Measurements from ENCODE around the gene SLC24A1. TPM values are rescaled to one million over a fixed set of nuclear protein-coding genes. Genes with fewer than 3 reads are reported as not detected.
A peak's percentile ranks its signal among the peaks of the same experiment; 100 is the strongest.

SLC24A1 gene
- total RNA-seq, 1 donor from 2014 or later = 20.7 TPM

DNA sequence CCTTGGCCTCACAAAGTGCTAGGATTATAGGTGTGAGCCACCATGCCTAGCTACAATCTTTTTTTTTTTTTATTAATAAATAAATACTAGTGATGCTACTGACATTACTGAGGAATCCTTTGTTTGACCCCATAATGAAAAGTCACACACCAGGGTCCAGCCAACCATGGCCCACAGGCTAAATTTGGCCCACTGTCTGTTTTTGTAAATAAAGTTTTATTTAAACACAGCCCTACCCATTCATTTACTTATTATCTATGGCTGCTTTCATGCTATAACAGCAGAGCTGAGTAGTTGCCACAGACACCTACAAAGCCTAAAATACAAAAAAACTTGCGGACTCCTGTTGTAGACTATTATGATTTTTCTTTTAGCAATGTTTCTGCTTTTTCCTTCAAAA, 18.2 kb upstream of the SLC24A1 start:
- Mint-ChIP-seq H3K27ac (ENCODE audit: unreplicated experiment) (no peak overlapping the region), H3K4me1 (ENCODE audit: unreplicated experiment) (peaks cover under 1% of the 10 kb centered on the region), H3K4me3 (ENCODE audit: unreplicated experiment) (no peak overlapping the region), H3K36me3 (ENCODE audit: low read depth, unreplicated experiment) (peaks cover 9% of the 10 kb centered on the region), H3K27me3 (ENCODE audit: unreplicated experiment) (no peaks in the 10 kb centered on the region), H3K9me3 (ENCODE audit: unreplicated experiment) (no peaks in the 10 kb centered on the region)
- TF ChIP-seq, protein P1, sequence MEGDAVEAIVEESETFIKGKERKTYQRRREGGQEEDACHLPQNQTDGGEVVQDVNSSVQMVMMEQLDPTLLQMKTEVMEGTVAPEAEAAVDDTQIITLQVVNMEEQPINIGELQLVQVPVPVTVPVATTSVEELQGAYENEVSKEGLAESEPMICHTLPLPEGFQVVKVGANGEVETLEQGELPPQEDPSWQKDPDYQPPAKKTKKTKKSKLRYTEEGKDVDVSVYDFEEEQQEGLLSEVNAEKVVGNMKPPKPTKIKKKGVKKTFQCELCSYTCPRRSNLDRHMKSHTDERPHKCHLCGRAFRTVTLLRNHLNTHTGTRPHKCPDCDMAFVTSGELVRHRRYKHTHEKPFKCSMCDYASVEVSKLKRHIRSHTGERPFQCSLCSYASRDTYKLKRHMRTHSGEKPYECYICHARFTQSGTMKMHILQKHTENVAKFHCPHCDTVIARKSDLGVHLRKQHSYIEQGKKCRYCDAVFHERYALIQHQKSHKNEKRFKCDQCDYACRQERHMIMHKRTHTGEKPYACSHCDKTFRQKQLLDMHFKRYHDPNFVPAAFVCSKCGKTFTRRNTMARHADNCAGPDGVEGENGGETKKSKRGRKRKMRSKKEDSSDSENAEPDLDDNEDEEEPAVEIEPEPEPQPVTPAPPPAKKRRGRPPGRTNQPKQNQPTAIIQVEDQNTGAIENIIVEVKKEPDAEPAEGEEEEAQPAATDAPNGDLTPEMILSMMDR (IDR thresholded peaks at IDR 0.05; ENCODE audit: unreplicated experiment) = no peak
- DNase-seq (ENCODE audit: low spot score) = no peak

DNA sequence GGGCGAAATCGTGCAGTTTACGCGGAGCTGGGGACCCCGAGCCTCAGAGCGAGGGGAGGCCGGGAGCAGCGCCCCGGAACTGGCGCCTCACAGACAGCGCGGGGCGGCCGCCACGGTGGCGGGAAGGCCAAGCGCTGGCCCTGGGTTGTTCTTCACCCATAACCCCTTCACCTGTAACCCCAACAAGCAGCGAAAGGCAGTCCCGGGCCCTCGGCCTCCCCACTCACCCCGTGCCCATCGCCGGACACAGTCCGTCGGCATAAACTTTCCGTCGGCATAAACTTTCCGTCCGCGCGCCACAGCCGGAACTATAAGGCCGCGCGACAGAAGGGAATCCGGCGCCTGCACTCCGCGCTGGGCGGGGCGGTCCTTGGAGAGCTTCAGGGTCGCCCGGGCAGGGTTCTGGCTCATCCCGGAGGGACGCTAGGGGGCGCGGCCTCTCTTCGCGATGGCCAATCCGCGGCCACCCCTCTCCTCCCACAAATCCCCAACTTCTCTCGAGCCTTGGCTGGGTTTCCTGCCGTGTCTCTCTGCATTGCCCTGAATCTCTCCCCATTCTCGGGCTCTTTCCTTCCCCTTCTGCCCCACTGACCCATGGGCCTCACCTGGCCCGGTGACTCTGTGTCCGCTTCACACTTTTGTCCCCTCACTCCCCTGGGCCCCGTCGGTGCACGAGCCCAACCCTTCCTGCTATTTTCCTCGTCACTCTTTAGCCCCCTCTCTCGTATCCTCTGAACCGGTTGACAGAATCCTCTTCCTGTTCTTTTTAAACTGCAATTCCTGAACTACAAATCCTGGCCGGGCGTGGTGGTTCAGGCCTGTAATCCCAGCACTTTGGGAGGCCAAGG, 10.6 kb upstream of the SLC24A1 start, which contains the start of gene INTS14:
INTS14 (minus strand) TSS at position 261 of the 848 bp plus-strand sequence. CDS start 3,751 bp downstream, outside the sequence.
- Mint-ChIP-seq H3K4me3 (ENCODE audit: unreplicated experiment) (peak within 1 kb of the TSS; percentile 99), H3K27ac (ENCODE audit: unreplicated experiment) (peak within 1 kb of the TSS; percentile 100), H3K9me3 (ENCODE audit: unreplicated experiment) (no peaks in the 10 kb centered on the region), H3K4me1 (ENCODE audit: unreplicated experiment) (peaks cover 36% of the 10 kb centered on the region), H3K36me3 (ENCODE audit: low read depth, unreplicated experiment) (no peaks in the 10 kb centered on the region), H3K27me3 (ENCODE audit: unreplicated experiment) (peaks cover 7% of the 10 kb centered on the region)
- TF ChIP-seq, protein P1 (IDR thresholded peaks at IDR 0.05; ENCODE audit: unreplicated experiment) = peak; percentile 77
- peak; percentile 99 for DNase-seq (ENCODE audit: low spot score)

DNA sequence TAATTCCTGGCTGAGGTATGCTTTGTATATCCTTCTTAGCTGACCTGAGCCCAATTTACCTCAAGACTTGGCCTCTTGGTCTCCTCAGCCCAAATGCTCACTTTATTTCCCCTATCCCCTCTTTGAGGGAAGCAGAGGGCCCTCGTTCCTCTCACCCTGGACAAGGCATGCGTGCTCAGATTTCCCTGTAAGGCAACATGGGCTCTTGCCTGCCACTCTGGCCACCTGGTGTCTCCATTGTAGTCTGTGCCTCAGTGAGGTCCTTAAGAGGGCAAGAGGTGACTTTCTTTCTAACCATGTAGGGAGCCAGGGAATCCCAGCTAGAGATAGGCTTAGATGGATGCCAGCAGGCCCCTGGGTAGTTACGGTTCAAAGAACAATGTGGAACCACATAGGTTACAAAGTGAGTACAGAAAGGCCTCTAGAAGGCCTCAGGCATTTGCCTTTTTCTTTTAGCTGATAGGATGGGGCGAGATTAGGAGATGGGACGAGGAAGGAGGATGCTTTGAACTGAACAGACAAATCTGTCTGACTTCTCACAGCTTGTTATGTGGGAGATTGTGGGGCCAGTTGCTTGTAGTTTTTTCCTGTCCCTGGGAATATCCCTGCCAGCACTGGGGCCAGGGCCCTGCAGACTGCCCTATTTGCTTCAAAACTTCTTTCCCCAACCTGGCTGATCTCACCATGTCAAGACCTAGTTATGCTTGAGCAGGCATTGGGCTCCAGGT, 9.7 kb upstream of the SLC24A1 start:
- TF ChIP-seq, protein P1 (IDR thresholded peaks at IDR 0.05; ENCODE audit: unreplicated experiment) = no peak
- H3K36me3 Mint-ChIP-seq (ENCODE audit: low read depth, unreplicated experiment) = no peaks in the 10 kb centered on the region
- no peaks in the 10 kb centered on the region for H3K9me3 Mint-ChIP-seq (ENCODE audit: unreplicated experiment)
- peaks cover 36% of the 10 kb centered on the region for H3K4me1 Mint-ChIP-seq (ENCODE audit: unreplicated experiment)
- H3K4me3 Mint-ChIP-seq (ENCODE audit: unreplicated experiment) = peak overlapping the region; percentile 99
- H3K27me3 Mint-ChIP-seq (ENCODE audit: unreplicated experiment) = peaks cover 7% of the 10 kb centered on the region
- no peak for DNase-seq (ENCODE audit: low spot score)
- peak overlapping the region; percentile 100 for H3K27ac Mint-ChIP-seq (ENCODE audit: unreplicated experiment)

DNA sequence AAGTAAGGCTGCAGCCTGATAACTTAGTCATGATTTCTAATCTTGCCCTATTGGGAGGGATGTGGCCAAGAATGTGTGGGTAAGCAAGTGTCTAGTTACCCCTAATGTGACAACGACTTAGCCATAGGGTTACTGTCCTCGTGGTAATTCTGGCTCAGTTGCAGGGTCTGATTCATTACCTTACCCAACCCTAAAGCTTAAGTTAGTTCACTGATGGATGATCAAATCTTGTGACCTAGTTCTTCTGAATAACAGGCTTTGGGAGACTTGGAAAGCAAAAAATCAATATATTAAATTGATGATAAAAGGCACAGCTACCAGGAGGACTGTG, 9.2 kb upstream of the SLC24A1 start:
- TF ChIP-seq, protein P1 (IDR thresholded peaks at IDR 0.05; ENCODE audit: unreplicated experiment) = no peak
- Mint-ChIP-seq H3K4me3 (ENCODE audit: unreplicated experiment) (no peak overlapping the region), H3K27ac (ENCODE audit: unreplicated experiment) (peak overlapping the region; percentile 100), H3K9me3 (ENCODE audit: unreplicated experiment) (no peaks in the 10 kb centered on the region), H3K4me1 (ENCODE audit: unreplicated experiment) (peaks cover 40% of the 10 kb centered on the region), H3K36me3 (ENCODE audit: low read depth, unreplicated experiment) (no peaks in the 10 kb centered on the region), H3K27me3 (ENCODE audit: unreplicated experiment) (peaks cover 7% of the 10 kb centered on the region)
- no peak for DNase-seq (ENCODE audit: low spot score)
